ENCODE data around the gene BCL2L13.

Gene BCL2L13

DNA sequence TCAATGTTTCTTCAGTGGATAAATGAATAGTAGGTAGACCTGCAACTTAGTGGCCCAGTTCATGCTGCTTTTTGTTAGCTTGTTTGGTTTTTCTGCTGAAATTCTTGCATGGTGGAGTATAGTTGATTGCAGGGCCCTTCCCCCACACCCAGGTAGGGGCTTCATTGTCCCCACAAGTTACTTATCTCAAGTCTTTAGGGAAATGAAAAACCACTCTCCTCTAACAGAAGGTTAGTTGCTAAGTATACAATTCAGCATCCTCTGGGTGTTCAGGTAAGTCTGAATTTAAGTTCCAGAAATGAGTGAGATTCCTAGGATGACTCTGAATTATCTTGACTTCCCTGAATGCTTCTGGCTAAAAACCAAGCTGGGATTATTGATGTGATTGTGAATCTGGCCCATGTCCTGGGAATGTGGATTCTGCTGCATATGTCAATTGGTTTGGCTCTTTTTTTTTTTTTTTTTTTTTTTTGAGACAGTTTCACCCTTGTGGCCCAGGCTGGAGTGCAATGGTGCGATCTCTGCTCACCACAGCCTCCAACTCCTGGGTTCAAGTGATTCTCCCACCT is 40.3 kb downstream of the BCL2L13 start:
- H2BK15ac ChIP-seq (replicated peaks; ENCODE audit: low read depth): no peak overlapping the region
- H2BK5ac ChIP-seq (ENCODE audit: low read length): no peak overlapping the region
- no peak overlapping the region for H3K18ac ChIP-seq (ENCODE audit: low read length)
- peak; percentile 90 for DNase-seq
- no peak overlapping the region for H2AK5ac ChIP-seq (ENCODE audit: low read length)
- no peaks in the 10 kb centered on the region for H3K27me3 ChIP-seq (ENCODE audit: insufficient read depth, low read length, poor library complexity)
- no peak overlapping the region for H3K9ac ChIP-seq (ENCODE audit: low read length)
- peaks cover 6% of the 10 kb centered on the region for H3K79me1 ChIP-seq (ENCODE audit: low read length)
- H3K4ac ChIP-seq (ENCODE audit: low read depth, low read length): no peak overlapping the region
- no peaks in the 10 kb centered on the region for H3K79me2 ChIP-seq (ENCODE audit: control insufficient read depth, insufficient read depth, low read length)
- WGBS (ENCODE audit: extremely low coverage, insufficient coverage, low lambda C conversion rate): no CpG with 5 or more reads among the region's 1 CpG
- no peak overlapping the region for H2BK120ac ChIP-seq (ENCODE audit: low read depth, low read length)
- H3K4me1 ChIP-seq (ENCODE audit: control insufficient read depth, low read depth, low read length): peaks cover 5% of the 10 kb centered on the region
- H3K4me3 ChIP-seq (ENCODE audit: low read length): no peak overlapping the region
- no peaks in the 10 kb centered on the region for H3K36me3 ChIP-seq (ENCODE audit: control insufficient read depth, insufficient read depth, low read length)
- H3K27ac ChIP-seq (ENCODE audit: low read depth, low read length): peak overlapping the region; percentile 14
- no peak overlapping the region for H4K5ac ChIP-seq (ENCODE audit: low read length)
- H4K8ac ChIP-seq (ENCODE audit: low read depth, low read length): no peak overlapping the region
- no peak overlapping the region for H3K4me2 ChIP-seq (ENCODE audit: low read length)
- no peak overlapping the region for H3K56ac ChIP-seq (ENCODE audit: low read length)
- H3K23ac ChIP-seq (ENCODE audit: low read length): no peak overlapping the region

- H3K18ac ChIP-seq (ENCODE audit: low read length): no peak overlapping the region
- no peak overlapping the region for H2BK15ac ChIP-seq (replicated peaks; ENCODE audit: low read depth)
- peaks cover 4% of the 10 kb centered on the region for H3K79me1 ChIP-seq (ENCODE audit: low read length)
- H2BK120ac ChIP-seq (ENCODE audit: low read depth, low read length): no peak overlapping the region
- no peak overlapping the region for H4K8ac ChIP-seq (ENCODE audit: low read depth, low read length)
- no peak overlapping the region for H2BK5ac ChIP-seq (ENCODE audit: low read length)
- no peak overlapping the region for H3K9ac ChIP-seq (ENCODE audit: low read length)
- no peaks in the 10 kb centered on the region for H3K36me3 ChIP-seq (ENCODE audit: control insufficient read depth, insufficient read depth, low read length)
- no peak overlapping the region for H3K56ac ChIP-seq (ENCODE audit: low read length)
- no peak for DNase-seq
- no peak overlapping the region for H3K23ac ChIP-seq (ENCODE audit: low read length)
- no peaks in the 10 kb centered on the region for H3K79me2 ChIP-seq (ENCODE audit: control insufficient read depth, insufficient read depth, low read length)
- no peak overlapping the region for H3K4me3 ChIP-seq (ENCODE audit: low read length)
- H4K5ac ChIP-seq (ENCODE audit: low read length): no peak overlapping the region
- no CpG with 5 or more reads among the region's 3 CpGs for WGBS (ENCODE audit: extremely low coverage, insufficient coverage, low lambda C conversion rate)
- no peak overlapping the region for H3K4me2 ChIP-seq (ENCODE audit: low read length)
- no peaks in the 10 kb centered on the region for H3K27me3 ChIP-seq (ENCODE audit: insufficient read depth, low read length, poor library complexity)
- no peak overlapping the region for H3K4ac ChIP-seq (ENCODE audit: low read depth, low read length)
- no peaks in the 10 kb centered on the region for H3K4me1 ChIP-seq (ENCODE audit: control insufficient read depth, low read depth, low read length)
- no peak overlapping the region for H2AK5ac ChIP-seq (ENCODE audit: low read length)
- H3K27ac ChIP-seq (ENCODE audit: low read depth, low read length): no peak overlapping the region
These were observed 45.7 kb downstream of the BCL2L13 start for GRCh38 chr22:17684245-17684644.

DNA sequence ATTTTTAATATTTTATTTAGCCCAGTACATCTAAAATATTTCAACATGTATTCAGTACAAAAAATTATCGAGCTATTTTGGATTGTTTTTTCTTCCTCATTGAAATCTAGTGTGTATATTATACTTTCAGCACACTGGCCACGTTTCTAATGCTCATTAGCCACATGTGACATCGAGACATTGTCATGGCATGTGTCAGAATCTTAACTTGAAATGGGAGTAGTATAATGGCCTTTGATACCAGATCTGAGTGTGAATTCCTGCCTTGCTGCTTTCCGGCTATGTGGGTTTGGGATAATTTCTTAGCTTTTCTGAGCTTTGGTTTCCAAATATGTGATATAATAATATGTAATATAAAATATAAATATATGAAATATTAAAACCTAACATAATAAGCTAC is 54.3 kb downstream of the BCL2L13 start:
- H3K4ac ChIP-seq (ENCODE audit: low read depth, low read length): no peak overlapping the region
- H3K27me3 ChIP-seq (ENCODE audit: insufficient read depth, low read length, poor library complexity): no peaks in the 10 kb centered on the region
- no peak overlapping the region for H2BK120ac ChIP-seq (ENCODE audit: low read depth, low read length)
- H4K8ac ChIP-seq (ENCODE audit: low read depth, low read length): no peak overlapping the region
- H3K56ac ChIP-seq (ENCODE audit: low read length): no peak overlapping the region
- no peak overlapping the region for H3K18ac ChIP-seq (ENCODE audit: low read length)
- H3K9ac ChIP-seq (ENCODE audit: low read length): no peak overlapping the region
- H3K4me3 ChIP-seq (ENCODE audit: low read length): no peak overlapping the region
- H3K79me1 ChIP-seq (ENCODE audit: low read length): no peaks in the 10 kb centered on the region
- no peak overlapping the region for H2BK5ac ChIP-seq (ENCODE audit: low read length)
- peak; percentile 18 for DNase-seq
- no peak overlapping the region for H2AK5ac ChIP-seq (ENCODE audit: low read length)
- no peak overlapping the region for H3K27ac ChIP-seq (ENCODE audit: low read depth, low read length)
- H4K5ac ChIP-seq (ENCODE audit: low read length): no peak overlapping the region
- H3K36me3 ChIP-seq (ENCODE audit: control insufficient read depth, insufficient read depth, low read length): no peaks in the 10 kb centered on the region
- H3K4me2 ChIP-seq (ENCODE audit: low read length): no peak overlapping the region
- H3K4me1 ChIP-seq (ENCODE audit: control insufficient read depth, low read depth, low read length): no peaks in the 10 kb centered on the region
- H3K79me2 ChIP-seq (ENCODE audit: control insufficient read depth, insufficient read depth, low read length): no peaks in the 10 kb centered on the region
- no peak overlapping the region for H3K23ac ChIP-seq (ENCODE audit: low read length)
- no peak overlapping the region for H2BK15ac ChIP-seq (replicated peaks; ENCODE audit: low read depth)
- no CpG with 5 or more reads among the region's 4 CpGs for WGBS (ENCODE audit: extremely low coverage, insufficient coverage, low lambda C conversion rate)

DNA sequence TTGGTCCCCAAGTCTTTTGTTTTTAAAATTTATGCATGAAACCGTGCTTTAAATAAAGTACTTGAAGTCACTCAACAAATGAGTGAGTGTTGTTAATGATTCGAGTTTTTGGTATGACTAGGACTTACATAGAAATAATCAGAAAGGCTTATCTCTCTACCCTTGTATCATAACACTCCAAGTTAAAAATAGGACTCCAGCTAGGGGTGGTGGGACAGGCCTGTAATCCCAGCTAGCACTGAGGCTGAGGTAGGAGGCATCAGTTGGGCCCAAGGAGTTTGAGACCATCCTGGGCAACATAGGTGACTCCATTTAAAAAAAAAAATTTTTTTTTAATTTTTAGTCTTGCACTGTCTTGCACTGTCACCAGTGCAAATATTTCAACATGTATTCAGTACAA is 55.6 kb downstream of the BCL2L13 start:
- no peak overlapping the region for H3K4me3 ChIP-seq (ENCODE audit: low read length)
- H3K4ac ChIP-seq (ENCODE audit: low read depth, low read length): no peak overlapping the region
- H3K36me3 ChIP-seq (ENCODE audit: control insufficient read depth, insufficient read depth, low read length): no peaks in the 10 kb centered on the region
- H3K9ac ChIP-seq (ENCODE audit: low read length): no peak overlapping the region
- no peak overlapping the region for H4K8ac ChIP-seq (ENCODE audit: low read depth, low read length)
- no peaks in the 10 kb centered on the region for H3K4me1 ChIP-seq (ENCODE audit: control insufficient read depth, low read depth, low read length)
- no peak overlapping the region for H3K23ac ChIP-seq (ENCODE audit: low read length)
- no peak overlapping the region for H3K56ac ChIP-seq (ENCODE audit: low read length)
- no CpG with 5 or more reads among the region's 2 CpGs for WGBS (ENCODE audit: extremely low coverage, insufficient coverage, low lambda C conversion rate)
- no peak overlapping the region for H2AK5ac ChIP-seq (ENCODE audit: low read length)
- H2BK120ac ChIP-seq (ENCODE audit: low read depth, low read length): no peak overlapping the region
- H3K18ac ChIP-seq (ENCODE audit: low read length): no peak overlapping the region
- no peak overlapping the region for H2BK15ac ChIP-seq (replicated peaks; ENCODE audit: low read depth)
- H3K27me3 ChIP-seq (ENCODE audit: insufficient read depth, low read length, poor library complexity): no peaks in the 10 kb centered on the region
- H4K5ac ChIP-seq (ENCODE audit: low read length): no peak overlapping the region
- H3K79me2 ChIP-seq (ENCODE audit: control insufficient read depth, insufficient read depth, low read length): no peaks in the 10 kb centered on the region
- no peak for DNase-seq
- no peak overlapping the region for H3K27ac ChIP-seq (ENCODE audit: low read depth, low read length)
- no peak overlapping the region for H3K4me2 ChIP-seq (ENCODE audit: low read length)
- H3K79me1 ChIP-seq (ENCODE audit: low read length): no peaks in the 10 kb centered on the region
- no peak overlapping the region for H2BK5ac ChIP-seq (ENCODE audit: low read length)

- DNase-seq: no peak
- Histone ChIP-seq H3K36me3 (ENCODE audit: control insufficient read depth, insufficient read depth, low read length) (no peaks in the 10 kb centered on the region), H3K56ac (ENCODE audit: low read length) (no peak overlapping the region), H3K27ac (ENCODE audit: low read depth, low read length) (no peak overlapping the region), H2BK5ac (ENCODE audit: low read length) (no peak overlapping the region), H3K23ac (ENCODE audit: low read length) (no peak overlapping the region), H3K27me3 (ENCODE audit: insufficient read depth, low read length, poor library complexity) (no peaks in the 10 kb centered on the region), H3K79me2 (ENCODE audit: control insufficient read depth, insufficient read depth, low read length) (no peaks in the 10 kb centered on the region), H3K79me1 (ENCODE audit: low read length) (no peaks in the 10 kb centered on the region), H3K18ac (ENCODE audit: low read length) (no peak overlapping the region), H3K4me2 (ENCODE audit: low read length) (no peak overlapping the region), H2AK5ac (ENCODE audit: low read length) (no peak overlapping the region), H3K4me1 (ENCODE audit: control insufficient read depth, low read depth, low read length) (no peaks in the 10 kb centered on the region), H4K8ac (ENCODE audit: low read depth, low read length) (no peak overlapping the region), H2BK15ac (replicated peaks; ENCODE audit: low read depth) (no peak overlapping the region), H3K4me3 (ENCODE audit: low read length) (no peak overlapping the region), H3K9ac (ENCODE audit: low read length) (no peak overlapping the region), H2BK120ac (ENCODE audit: low read depth, low read length) (no peak overlapping the region), H4K5ac (ENCODE audit: low read length) (no peak overlapping the region), H3K4ac (ENCODE audit: low read depth, low read length) (no peak overlapping the region)
- WGBS (ENCODE audit: extremely low coverage, insufficient coverage, low lambda C conversion rate): no CpG with 5 or more reads among the region's 6 CpGs
These were observed 56.2 kb downstream of the BCL2L13 start for GRCh38 chr22:17694752-17695151.

- H3K9ac ChIP-seq (ENCODE audit: low read length): no peak overlapping the region
- no peak overlapping the region for H3K18ac ChIP-seq (ENCODE audit: low read length)
- H4K8ac ChIP-seq (ENCODE audit: low read depth, low read length): no peak overlapping the region
- WGBS (ENCODE audit: extremely low coverage, insufficient coverage, low lambda C conversion rate): no CpG with 5 or more reads among the region's 5 CpGs
- no peak overlapping the region for H2BK120ac ChIP-seq (ENCODE audit: low read depth, low read length)
- H2BK5ac ChIP-seq (ENCODE audit: low read length): no peak overlapping the region
- no peak overlapping the region for H4K5ac ChIP-seq (ENCODE audit: low read length)
- no peak overlapping the region for H3K4me3 ChIP-seq (ENCODE audit: low read length)
- H3K36me3 ChIP-seq (ENCODE audit: control insufficient read depth, insufficient read depth, low read length): no peaks in the 10 kb centered on the region
- H3K4me2 ChIP-seq (ENCODE audit: low read length): no peak overlapping the region
- H3K4me1 ChIP-seq (ENCODE audit: control insufficient read depth, low read depth, low read length): no peaks in the 10 kb centered on the region
- no peak overlapping the region for H3K23ac ChIP-seq (ENCODE audit: low read length)
- H2BK15ac ChIP-seq (replicated peaks; ENCODE audit: low read depth): no peak overlapping the region
- no peak overlapping the region for H3K27ac ChIP-seq (ENCODE audit: low read depth, low read length)
- no peak overlapping the region for H3K56ac ChIP-seq (ENCODE audit: low read length)
- H2AK5ac ChIP-seq (ENCODE audit: low read length): no peak overlapping the region
- DNase-seq: no peak
- H3K79me1 ChIP-seq (ENCODE audit: low read length): no peaks in the 10 kb centered on the region
- H3K27me3 ChIP-seq (ENCODE audit: insufficient read depth, low read length, poor library complexity): no peaks in the 10 kb centered on the region
- no peaks in the 10 kb centered on the region for H3K79me2 ChIP-seq (ENCODE audit: control insufficient read depth, insufficient read depth, low read length)
- no peak overlapping the region for H3K4ac ChIP-seq (ENCODE audit: low read depth, low read length)
These were observed 57.4 kb downstream of the BCL2L13 start for GRCh38 chr22:17695986-17696385.
